Stimulated activated naive CD8-positive, alpha-beta T cell treated with anti-CD3 and anti-CD28 coated beads, Interleukin-15, Interleukin-2, amounts not matched to agents 100 ng/mL and 50 ng/mL, for 24 hours (primary cell): ENCODE data around the gene TPO.

Experiments
- H3K27ac Mint-ChIP-seq: one replicate; pipeline ENCODE4 v1.8.0; 2021; ENCODE audit warnings: mild to moderate bottlenecking, mixed read lengths
- H3K27me3 Mint-ChIP-seq: one replicate; pipeline ENCODE4 v1.8.0; 2021; ENCODE audit warnings: mixed read lengths
- H3K36me3 Mint-ChIP-seq: one replicate; pipeline ENCODE4 v1.8.0; 2021; ENCODE audit warnings: low read depth, mixed read lengths
- H3K4me1 Mint-ChIP-seq: one replicate; pipeline ENCODE4 v1.8.0; 2021; ENCODE audit warnings: low read depth, mixed read lengths
- H3K4me3 Mint-ChIP-seq: one replicate; pipeline ENCODE4 v1.8.0; 2021; ENCODE audit warnings: mild to moderate bottlenecking, mixed read lengths
- H3K9me3 Mint-ChIP-seq: one replicate; pipeline ENCODE4 v1.8.0; 2021; ENCODE audit warnings: mixed read lengths

Gene TPO

GRCh38 chr2:1521878-1522830 lies 108.9 kb downstream of the TPO start:
- Mint-ChIP-seq H3K36me3 (no peaks in the 10 kb centered on the region), H3K4me3 (no peak overlapping the region)

GRCh38 chr2:1527153-1527992 lies 114.1 kb downstream of the TPO start:
- Mint-ChIP-seq H3K27me3 (no peaks in the 10 kb centered on the region), H3K27ac (no peak overlapping the region), H3K4me3 (no peak overlapping the region), H3K36me3 (no peaks in the 10 kb centered on the region), H3K9me3 (no peaks in the 10 kb centered on the region), H3K4me1 (no peaks in the 10 kb centered on the region)

More at GRCh38 chr2:1521878-1522830, 108.9 kb downstream of the TPO start:
- Mint-ChIP-seq H3K27ac (no peak overlapping the region), H3K27me3 (no peaks in the 10 kb centered on the region), H3K9me3 (no peaks in the 10 kb centered on the region), H3K4me1 (peaks cover 16% of the 10 kb centered on the region)

- Mint-ChIP-seq H3K4me3 (no peak overlapping the region), H3K36me3 (no peaks in the 10 kb centered on the region), H3K9me3 (no peaks in the 10 kb centered on the region), H3K27me3 (no peaks in the 10 kb centered on the region), H3K27ac (no peak overlapping the region), H3K4me1 (no peaks in the 10 kb centered on the region)
These were observed 115.2 kb downstream of the TPO start for GRCh38 chr2:1528273-1529064.

- Mint-ChIP-seq H3K4me1 (no peaks in the 10 kb centered on the region), H3K36me3 (no peaks in the 10 kb centered on the region), H3K27me3 (peaks cover 9% of the 10 kb centered on the region), H3K4me3 (no peak overlapping the region), H3K27ac (no peak overlapping the region), H3K9me3 (no peaks in the 10 kb centered on the region)
These were observed 125.4 kb downstream of the TPO start for GRCh38 chr2:1538663-1539062.

DNA sequence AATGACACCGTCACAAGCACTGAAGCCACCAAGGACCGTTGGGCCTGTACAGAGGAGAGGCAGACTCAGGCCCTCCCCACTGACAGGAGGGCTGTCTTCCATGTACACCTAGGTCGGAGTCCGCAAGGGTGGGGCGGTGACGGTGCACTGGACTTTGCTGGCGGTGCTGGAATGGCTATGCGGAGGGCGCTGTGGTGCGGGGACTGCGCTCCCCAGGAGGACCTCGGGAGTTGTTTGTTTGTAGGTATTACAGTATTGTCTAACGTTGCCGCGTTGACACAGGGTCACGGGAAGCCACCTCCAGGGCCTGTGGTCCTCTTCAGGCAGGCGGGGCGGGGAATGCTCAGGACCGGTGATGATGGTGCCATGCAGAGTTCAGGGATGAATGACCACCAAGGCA lies 126.2 kb downstream of the TPO start:
- H3K36me3 Mint-ChIP-seq, result no peaks in the 10 kb centered on the region
- H3K9me3 Mint-ChIP-seq, result no peaks in the 10 kb centered on the region
- peaks cover 9% of the 10 kb centered on the region for H3K27me3 Mint-ChIP-seq
- H3K4me1 Mint-ChIP-seq, result no peaks in the 10 kb centered on the region
- no peak overlapping the region for H3K4me3 Mint-ChIP-seq
- no peak overlapping the region for H3K27ac Mint-ChIP-seq

- Mint-ChIP-seq H3K4me3 (no peak overlapping the region), H3K27ac (no peak overlapping the region), H3K9me3 (no peaks in the 10 kb centered on the region), H3K36me3 (no peaks in the 10 kb centered on the region), H3K27me3 (peaks cover 9% of the 10 kb centered on the region), H3K4me1 (no peaks in the 10 kb centered on the region)
These were observed 126.7 kb downstream of the TPO start for GRCh38 chr2:1539973-1540372.

DNA sequence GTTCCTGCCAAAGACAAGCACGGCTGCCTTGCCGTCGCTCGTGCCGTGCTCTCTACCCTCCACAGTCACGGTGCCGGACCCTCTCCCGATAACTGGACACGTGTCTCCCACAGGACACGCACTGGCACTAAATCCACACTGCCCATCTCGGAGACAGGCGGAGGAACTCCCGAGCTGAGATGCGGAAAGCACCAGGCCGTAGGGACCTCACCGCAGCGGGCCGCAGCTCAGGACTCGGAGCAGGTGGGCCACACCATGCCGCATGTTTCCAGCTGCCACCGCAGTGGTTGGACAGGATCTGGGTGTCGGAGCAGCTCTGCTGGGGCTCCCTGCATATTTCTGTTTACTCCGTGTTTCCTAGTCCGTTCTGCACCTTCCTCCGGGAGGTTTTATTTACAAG lies 127.2 kb downstream of the TPO start:
- H3K27me3 Mint-ChIP-seq, result peaks cover 9% of the 10 kb centered on the region
- no peaks in the 10 kb centered on the region for H3K4me1 Mint-ChIP-seq
- H3K27ac Mint-ChIP-seq, result no peak overlapping the region
- no peaks in the 10 kb centered on the region for H3K9me3 Mint-ChIP-seq
- H3K36me3 Mint-ChIP-seq, result no peaks in the 10 kb centered on the region
- no peak overlapping the region for H3K4me3 Mint-ChIP-seq

GRCh38 chr2:1541040-1541439 lies 127.8 kb downstream of the TPO start:
- Mint-ChIP-seq H3K27ac (no peak overlapping the region), H3K4me1 (peaks cover 2% of the 10 kb centered on the region), H3K27me3 (peaks cover 9% of the 10 kb centered on the region), H3K4me3 (no peak overlapping the region), H3K9me3 (no peaks in the 10 kb centered on the region), H3K36me3 (no peaks in the 10 kb centered on the region)

- Mint-ChIP-seq H3K4me1 (peaks cover 4% of the 10 kb centered on the region), H3K27ac (no peak overlapping the region), H3K4me3 (no peak overlapping the region), H3K27me3 (peaks cover 16% of the 10 kb centered on the region), H3K9me3 (no peaks in the 10 kb centered on the region), H3K36me3 (no peaks in the 10 kb centered on the region)
These were observed 128.7 kb downstream of the TPO start for GRCh38 chr2:1541819-1542475.

DNA sequence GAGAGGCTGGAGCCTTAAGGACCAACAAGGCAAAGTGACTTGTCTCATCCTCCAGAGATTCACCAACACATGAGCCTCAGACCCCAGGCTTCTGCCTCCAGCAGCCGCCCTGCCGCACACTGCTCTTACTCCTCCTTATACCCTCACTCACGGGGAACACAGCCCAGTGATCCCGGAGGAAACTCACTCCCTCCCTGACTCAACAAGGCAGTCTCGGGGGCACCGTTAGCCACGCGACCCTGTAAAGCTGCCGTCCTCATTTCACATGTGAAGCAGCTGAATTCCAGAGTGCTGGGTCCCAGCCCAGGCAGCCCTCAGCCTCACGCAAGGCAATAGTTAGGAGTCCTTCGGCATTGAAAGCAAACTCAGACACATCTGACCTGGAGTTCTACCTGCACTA lies 129.7 kb downstream of the TPO start:
- Mint-ChIP-seq H3K27me3 (peaks cover 16% of the 10 kb centered on the region), H3K36me3 (no peaks in the 10 kb centered on the region), H3K4me1 (peaks cover 4% of the 10 kb centered on the region), H3K9me3 (no peaks in the 10 kb centered on the region), H3K27ac (no peak overlapping the region), H3K4me3 (no peak overlapping the region)

GRCh38 chr2:1543776-1544477 lies 130.7 kb downstream of the TPO start:
- Mint-ChIP-seq H3K36me3 (no peaks in the 10 kb centered on the region), H3K4me1 (peaks cover 4% of the 10 kb centered on the region)

DNA sequence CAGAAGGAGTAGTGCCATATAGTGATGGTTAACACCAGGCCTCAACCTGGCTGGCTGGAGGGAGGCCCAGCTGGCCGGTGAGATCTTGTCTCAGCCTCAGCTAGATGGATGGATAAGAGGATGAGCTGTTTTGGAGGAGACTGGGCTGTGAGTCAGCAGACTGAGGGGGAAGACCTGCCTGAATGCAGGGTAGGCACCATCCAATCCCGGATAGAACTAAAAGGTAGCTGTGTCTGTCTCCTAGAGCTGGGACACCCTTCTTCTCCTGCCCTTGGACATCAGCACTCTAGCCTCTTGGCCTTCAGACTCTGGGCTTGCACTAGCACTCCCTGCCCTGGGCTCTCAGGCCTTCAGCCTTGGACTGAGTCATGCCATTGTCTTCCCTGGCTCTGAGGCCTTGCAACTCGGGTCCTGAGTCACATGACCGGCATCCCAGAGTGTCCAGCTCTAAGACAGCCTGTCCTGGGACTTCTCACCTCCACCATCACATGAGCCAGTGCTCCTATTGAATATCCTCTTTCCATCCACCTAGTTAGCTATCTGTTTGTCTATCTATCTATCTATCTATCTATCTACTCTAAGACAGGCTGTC lies 131.3 kb downstream of the TPO start:
- peaks cover 8% of the 10 kb centered on the region for H3K27me3 Mint-ChIP-seq

More at GRCh38 chr2:1543776-1544477, 130.7 kb downstream of the TPO start:
- Mint-ChIP-seq H3K9me3 (no peaks in the 10 kb centered on the region), H3K27me3 (peaks cover 10% of the 10 kb centered on the region), H3K27ac (no peak overlapping the region), H3K4me3 (no peak overlapping the region)

DNA sequence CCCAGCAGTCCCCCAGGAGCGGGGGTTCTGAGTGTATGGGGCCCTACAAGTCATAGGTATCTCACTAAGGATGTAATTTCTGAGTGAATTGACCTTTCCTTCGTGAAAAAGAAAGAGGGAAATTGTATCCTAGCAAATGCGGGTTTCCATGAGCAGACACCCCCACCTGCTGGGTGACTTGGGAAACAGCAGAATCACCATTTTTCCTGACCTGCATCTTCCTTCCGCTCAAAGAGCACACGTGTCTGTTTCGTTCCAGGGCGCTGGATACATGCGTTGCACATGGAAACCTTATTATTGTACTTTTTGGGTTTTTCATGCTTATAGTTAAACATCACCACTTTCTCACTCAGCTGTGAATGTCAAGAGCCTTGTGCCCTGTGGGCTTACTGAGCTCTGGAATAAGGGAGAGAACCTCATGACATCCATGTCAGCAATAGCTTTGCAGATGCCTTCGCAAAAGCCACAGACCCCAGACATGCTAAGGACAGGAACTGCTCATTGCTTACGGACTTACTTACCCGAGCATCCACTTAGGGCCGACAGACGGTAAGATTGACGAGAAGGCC lies 132.8 kb downstream of the TPO start:
- Mint-ChIP-seq H3K36me3 (no peaks in the 10 kb centered on the region), H3K4me1 (peaks cover 4% of the 10 kb centered on the region), H3K27me3 (peaks cover 8% of the 10 kb centered on the region), H3K4me3 (no peak overlapping the region), H3K27ac (no peak overlapping the region), H3K9me3 (no peaks in the 10 kb centered on the region)

More for the DNA sequence above, 131.3 kb downstream of the TPO start:
- no peaks in the 10 kb centered on the region for H3K36me3 Mint-ChIP-seq
- H3K27ac Mint-ChIP-seq, result no peak overlapping the region
- H3K9me3 Mint-ChIP-seq, result no peaks in the 10 kb centered on the region
- no peak overlapping the region for H3K4me3 Mint-ChIP-seq
- H3K4me1 Mint-ChIP-seq, result peaks cover 4% of the 10 kb centered on the region
